Neural progenitor cell (in vitro differentiated cells): ENCODE results near the gene FKBP5. TPM values are rescaled to one million over a fixed set of nuclear protein-coding genes. Genes with fewer than 3 reads are reported as not detected.

Source experiments
- DNase-seq: peaks from one replicate; pipeline ENCODE4 v3.0.0-alpha.2; 2016; ENCODE audit warnings: low spot score
- H2AFZ ChIP-seq: fragments of 200-600 bp; sonication (generic); replicated peaks from 2 replicates; pipeline ENCODE4 v1.6.1; 2016; ENCODE audit warnings: antibody characterized with exemption
- H3F3A ChIP-seq: fragments of 200-600 bp; sonication (generic); 2 replicates; pipeline ENCODE4 v1.6.1; 2016; ENCODE audit warnings: antibody characterized with exemption, low read depth
- H3K27ac ChIP-seq: fragments of 200-600 bp; sonication (generic); 2 replicates; pipeline ENCODE4 v1.5.1; 2016; ENCODE audit warnings: mild to moderate bottlenecking
- H3K27me3 ChIP-seq: fragments of 200-600 bp; sonication (generic); 2 replicates; pipeline ENCODE4 v1.6.1; 2016; ENCODE audit warnings: mild to moderate bottlenecking, moderate library complexity
- H3K36me3 ChIP-seq: fragments of 200-600 bp; sonication (generic); 2 replicates; pipeline ENCODE4 v1.5.1; 2016
- H3K4me1 ChIP-seq: fragments of 200-600 bp; sonication (generic); 2 replicates; pipeline ENCODE4 v1.6.1; 2016; ENCODE audit warnings: mixed run types
- H3K4me2 ChIP-seq: fragments of 200-600 bp; sonication (generic); 2 replicates; pipeline ENCODE4 v1.6.1; 2016
- H3K4me3 ChIP-seq: fragments of 200-600 bp; sonication (generic); 2 replicates; pipeline ENCODE4 v1.5.1; 2016
- H3K79me2 ChIP-seq: fragments of 200-600 bp; sonication (generic); 2 replicates; pipeline ENCODE4 v1.6.1; 2016; ENCODE audit warnings: low read depth
- H3K9ac ChIP-seq: fragments of 200-600 bp; sonication (generic); 2 replicates; pipeline ENCODE4 v1.6.1; 2016
- H3K9me3 ChIP-seq: fragments of 200-600 bp; sonication (generic); 2 replicates; pipeline ENCODE4 v1.5.1; 2016; ENCODE audit warnings: low read depth
- H4K20me1 ChIP-seq: fragments of 200-600 bp; sonication (generic); 2 replicates; pipeline ENCODE4 v1.6.1; 2016; ENCODE audit warnings: low read depth
- H3K27ac Mint-ChIP-seq: 3 replicates; pipeline ENCODE4 v1.8.0; 2021; ENCODE audit warnings: mixed read lengths
- H3K27me3 Mint-ChIP-seq: 2 replicates; pipeline ENCODE4 v1.8.0; 2022; ENCODE audit warnings: low read depth, mild to moderate bottlenecking, inconsistent platforms, moderate library complexity, mixed read lengths; ENCODE audit not compliant: insufficient read depth
- H3K36me3 Mint-ChIP-seq: 3 replicates; pipeline ENCODE4 v1.8.0; 2021; ENCODE audit warnings: mixed read lengths
- H3K4me1 Mint-ChIP-seq: 3 replicates; pipeline ENCODE4 v1.8.0; 2021; ENCODE audit warnings: mixed read lengths
- H3K4me3 Mint-ChIP-seq: 3 replicates; pipeline ENCODE4 v1.8.0; 2021; ENCODE audit warnings: mild to moderate bottlenecking, moderate library complexity, mixed read lengths
- H3K9me3 Mint-ChIP-seq: 3 replicates; pipeline ENCODE4 v1.8.0; 2020; ENCODE audit warnings: mixed read lengths
- EZH2 ChIP-seq: fragments of 200-600 bp; sonication (generic); IDR thresholded peaks from 2 replicates; pipeline ENCODE4 v1.6.1; 2017; ENCODE audit warnings: antibody characterized with exemption, mild to moderate bottlenecking, moderate library complexity
- EZH2phosphoT487 ChIP-seq: fragments of 200-600 bp; sonication (generic); IDR thresholded peaks from 2 replicates; pipeline ENCODE4 v1.6.1; 2017; ENCODE audit warnings: antibody characterized with exemption
- total RNA-seq: library from RNA; depleted of rRNA; stranded (reverse); fragments of >200 nt; gene quantifications from 2 replicates; pipeline ENCODE4 v1.2.3, GENCODE V29; 2015; ENCODE audit warnings: low replicate concordance
- TF ChIP-seq, protein P1 (sequence below): fragments of 200-600 bp; sonication (generic); IDR thresholded peaks from 2 replicates; pipeline ENCODE4 v1.5.1; 2017; ENCODE audit warnings: antibody characterized with exemption, mild to moderate bottlenecking

FKBP5 gene
- total RNA-seq, 1 donor from 2014 or later, result 20.9 TPM

DNA sequence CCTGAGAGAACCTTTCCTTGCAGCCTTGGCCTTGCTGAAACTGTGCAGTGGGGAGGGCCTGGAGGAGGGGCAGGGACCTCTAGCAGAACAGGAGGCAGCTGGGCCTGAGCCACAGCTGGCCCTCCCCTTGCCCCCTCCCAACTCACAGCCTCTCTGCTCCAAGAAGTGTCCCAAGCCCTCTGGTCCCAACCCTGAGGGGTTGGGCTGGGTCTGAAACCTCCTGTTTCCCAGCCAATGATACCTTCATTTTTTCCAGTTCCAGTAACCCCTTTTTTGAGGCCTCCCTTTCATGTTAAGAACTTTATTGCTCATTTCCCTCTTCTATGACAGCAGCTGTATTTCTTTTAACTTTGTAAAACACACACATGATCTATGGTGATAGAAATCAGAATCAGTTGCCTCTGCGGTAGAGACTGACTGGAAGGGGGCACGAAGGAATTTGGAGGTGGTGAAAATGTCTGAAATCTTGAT lies 30.2 kb upstream of the FKBP5 start:
- peak overlapping the region; percentile 36 for H3K4me2 ChIP-seq
- TF ChIP-seq EZH2 (no peak), EZH2phosphoT487 (no peak)
- TF ChIP-seq, protein P1, sequence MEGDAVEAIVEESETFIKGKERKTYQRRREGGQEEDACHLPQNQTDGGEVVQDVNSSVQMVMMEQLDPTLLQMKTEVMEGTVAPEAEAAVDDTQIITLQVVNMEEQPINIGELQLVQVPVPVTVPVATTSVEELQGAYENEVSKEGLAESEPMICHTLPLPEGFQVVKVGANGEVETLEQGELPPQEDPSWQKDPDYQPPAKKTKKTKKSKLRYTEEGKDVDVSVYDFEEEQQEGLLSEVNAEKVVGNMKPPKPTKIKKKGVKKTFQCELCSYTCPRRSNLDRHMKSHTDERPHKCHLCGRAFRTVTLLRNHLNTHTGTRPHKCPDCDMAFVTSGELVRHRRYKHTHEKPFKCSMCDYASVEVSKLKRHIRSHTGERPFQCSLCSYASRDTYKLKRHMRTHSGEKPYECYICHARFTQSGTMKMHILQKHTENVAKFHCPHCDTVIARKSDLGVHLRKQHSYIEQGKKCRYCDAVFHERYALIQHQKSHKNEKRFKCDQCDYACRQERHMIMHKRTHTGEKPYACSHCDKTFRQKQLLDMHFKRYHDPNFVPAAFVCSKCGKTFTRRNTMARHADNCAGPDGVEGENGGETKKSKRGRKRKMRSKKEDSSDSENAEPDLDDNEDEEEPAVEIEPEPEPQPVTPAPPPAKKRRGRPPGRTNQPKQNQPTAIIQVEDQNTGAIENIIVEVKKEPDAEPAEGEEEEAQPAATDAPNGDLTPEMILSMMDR, result no peak
- H3K4me1 ChIP-seq, result peaks cover 38% of the 10 kb centered on the region
- peaks cover 25% of the 10 kb centered on the region for H3F3A ChIP-seq
- Mint-ChIP-seq H3K27ac (peak overlapping the region; percentile 98), H3K27me3 (peaks cover 5% of the 10 kb centered on the region), H3K4me1 (peaks cover 59% of the 10 kb centered on the region), H3K4me3 (peak overlapping the region; percentile 7), H3K9me3 (no peaks in the 10 kb centered on the region), H3K36me3 (no peaks in the 10 kb centered on the region)
- H3K9me3 ChIP-seq, result no peaks in the 10 kb centered on the region
- no peak overlapping the region for H3K9ac ChIP-seq
- no peaks in the 10 kb centered on the region for H3K36me3 ChIP-seq
- H2AFZ ChIP-seq, result peak overlapping the region; percentile 68
- no peak for DNase-seq
- no peak overlapping the region for H3K27ac ChIP-seq
- no peaks in the 10 kb centered on the region for H3K27me3 ChIP-seq
- H3K79me2 ChIP-seq, result no peaks in the 10 kb centered on the region
- no peaks in the 10 kb centered on the region for H4K20me1 ChIP-seq
- H3K4me3 ChIP-seq, result no peak overlapping the region

DNA sequence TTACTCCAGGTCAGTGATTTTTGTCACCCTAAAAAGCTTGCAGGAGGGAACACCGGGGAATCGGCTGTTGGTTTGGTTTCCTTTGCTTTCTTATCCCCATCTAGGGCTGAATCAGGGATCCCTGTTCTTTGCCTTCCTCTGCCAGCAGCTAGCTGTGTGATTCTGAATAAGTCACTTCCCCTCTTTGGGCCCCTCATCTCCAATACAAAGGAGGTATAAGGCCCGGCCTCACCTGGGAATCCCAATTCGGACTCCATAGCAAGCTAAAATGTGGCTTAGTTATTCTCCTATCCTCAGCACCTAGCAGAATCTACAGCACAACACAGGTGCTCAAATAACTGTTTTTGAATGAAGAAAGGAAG lies 29.6 kb upstream of the FKBP5 start:
- Histone ChIP-seq H3K9me3 (no peaks in the 10 kb centered on the region), H3K9ac (no peak overlapping the region), H3K4me2 (peak overlapping the region; percentile 36), H3K79me2 (no peaks in the 10 kb centered on the region), H3K27me3 (no peaks in the 10 kb centered on the region), H3F3A (peaks cover 21% of the 10 kb centered on the region), H3K4me1 (peaks cover 42% of the 10 kb centered on the region), H3K27ac (no peak overlapping the region), H3K4me3 (no peak overlapping the region), H3K36me3 (no peaks in the 10 kb centered on the region), H2AFZ (peak overlapping the region; percentile 68), H4K20me1 (no peaks in the 10 kb centered on the region)
- Mint-ChIP-seq H3K27me3 (peaks cover 5% of the 10 kb centered on the region), H3K4me1 (peaks cover 60% of the 10 kb centered on the region), H3K4me3 (peak overlapping the region; percentile 19), H3K36me3 (no peaks in the 10 kb centered on the region), H3K27ac (peak overlapping the region; percentile 98), H3K9me3 (no peaks in the 10 kb centered on the region)
- DNase-seq, result no peak
- TF ChIP-seq EZH2 (no peak), EZH2phosphoT487 (no peak)
- TF ChIP-seq, protein P1, result no peak

DNA sequence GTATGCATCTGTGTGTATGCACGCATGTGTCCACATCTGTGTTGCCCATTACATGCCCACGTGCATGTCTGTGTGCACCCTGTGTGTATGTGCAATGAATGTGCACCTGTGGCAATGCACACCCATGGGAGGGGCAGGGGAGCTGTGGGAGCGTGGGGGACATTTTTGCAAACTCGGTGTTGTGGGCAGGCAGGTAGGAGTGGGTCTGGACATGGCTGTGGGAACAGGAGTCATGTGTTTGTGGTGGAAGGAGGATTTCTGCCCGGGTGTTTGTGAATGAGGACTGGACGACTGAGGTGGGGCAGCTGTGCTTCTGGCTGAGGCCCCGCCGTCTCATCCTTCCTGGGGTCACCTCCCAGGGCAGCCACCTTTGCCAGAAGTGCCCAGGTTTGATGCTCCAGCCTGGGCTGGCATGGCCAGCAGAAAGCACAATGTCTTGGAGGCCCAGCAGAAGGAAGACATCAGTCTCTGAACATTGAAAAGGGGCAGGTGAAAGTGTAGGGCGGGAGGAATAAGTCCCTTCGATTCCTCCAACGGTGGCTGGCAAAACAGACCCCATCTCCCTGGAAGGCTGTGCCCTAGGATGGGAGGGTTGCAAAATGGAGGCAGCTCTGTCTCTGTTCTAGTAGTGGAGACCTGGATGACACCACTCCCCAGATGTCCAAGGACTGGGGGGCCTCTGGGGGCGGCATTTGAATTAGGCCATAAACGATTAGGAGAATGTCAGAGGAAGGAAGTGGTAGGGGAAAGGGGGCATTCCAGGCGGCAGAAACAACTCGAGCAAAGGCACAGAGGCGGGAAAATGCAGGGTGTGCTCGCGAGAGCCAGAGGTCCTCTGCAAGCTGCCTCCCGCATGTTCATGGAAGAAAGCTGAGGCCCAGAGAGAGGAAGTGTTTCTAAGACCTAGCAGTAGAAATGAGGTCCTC lies 29.0 kb upstream of the FKBP5 start:
- Histone ChIP-seq H3F3A (peaks cover 24% of the 10 kb centered on the region), H3K9me3 (no peaks in the 10 kb centered on the region), H3K36me3 (no peaks in the 10 kb centered on the region), H3K4me1 (peaks cover 43% of the 10 kb centered on the region), H3K79me2 (no peaks in the 10 kb centered on the region), H4K20me1 (no peaks in the 10 kb centered on the region), H3K4me2 (peak overlapping the region; percentile 36), H3K4me3 (no peak overlapping the region), H3K9ac (no peak overlapping the region), H3K27ac (no peak overlapping the region), H3K27me3 (no peaks in the 10 kb centered on the region), H2AFZ (peak overlapping the region; percentile 68)
- H3K4me3 Mint-ChIP-seq, result peak overlapping the region; percentile 62
- TF ChIP-seq, protein P1, result no peak
- H3K4me1 Mint-ChIP-seq, result peaks cover 58% of the 10 kb centered on the region
- DNase-seq, result no peak
- no peaks in the 10 kb centered on the region for H3K36me3 Mint-ChIP-seq
- peaks cover 5% of the 10 kb centered on the region for H3K27me3 Mint-ChIP-seq
- peak overlapping the region; percentile 57 for H3K27ac Mint-ChIP-seq
- no peaks in the 10 kb centered on the region for H3K9me3 Mint-ChIP-seq
